GM18520 (cell line): ENCODE data around the gene SMC3.
"Not testable (repeated sequence)": the region's sequence is repeated elsewhere in the genome, so short reads cannot be mapped to it uniquely, and the experiment has no call there.

Source experiments
- ATAC-seq: cut with Tn5 transposase; IDR thresholded peaks from one replicate; pipeline ENCODE4 v1.9.1; 2021; ENCODE audit not compliant: unreplicated experiment

Gene SMC3

DNA sequence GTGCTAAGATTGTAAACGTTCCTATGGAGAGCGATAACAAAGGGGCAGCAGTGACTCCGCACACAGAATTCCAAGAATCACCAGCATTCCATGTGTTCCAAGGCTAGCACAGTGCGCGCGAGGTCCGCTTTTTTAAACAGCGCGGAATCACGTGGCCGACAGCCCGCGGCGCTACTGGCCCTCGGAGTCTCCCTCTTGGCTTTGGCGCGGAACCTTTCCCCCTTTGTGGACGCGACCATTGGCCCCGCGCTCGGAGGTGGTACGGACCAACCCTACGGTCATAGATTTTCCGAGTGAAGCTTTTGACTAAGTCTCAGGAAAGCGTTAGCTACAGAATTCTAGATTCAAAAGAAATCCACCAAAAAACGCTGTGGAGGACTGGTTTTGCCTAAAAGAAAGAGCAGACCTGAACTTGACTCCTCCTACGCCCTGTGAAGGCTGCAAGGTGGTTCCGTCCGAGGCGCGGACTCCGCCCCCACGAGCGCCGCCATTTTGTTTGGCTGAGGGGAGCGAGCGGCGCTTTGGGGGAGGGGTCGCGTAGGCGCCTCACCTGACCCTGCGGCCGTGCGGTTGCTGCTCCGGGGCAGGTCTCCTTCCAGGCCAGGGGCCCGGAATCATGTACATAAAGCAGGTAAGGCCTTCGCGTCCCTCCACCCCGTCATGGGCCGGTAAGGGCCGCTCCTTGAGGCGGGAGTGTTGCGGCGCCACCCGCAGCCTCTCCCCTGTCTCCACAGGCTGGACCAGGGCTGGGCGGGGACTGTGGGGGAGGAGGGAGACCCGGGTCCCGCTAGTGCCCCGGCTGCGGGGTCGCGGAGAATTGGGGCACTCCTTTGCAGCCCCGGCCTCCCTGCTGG lies at the start of gene SMC3:
Gene SMC3, plus strand, starts transcription at position 495 of the 854 bp plus-strand sequence. Its CDS starts 122 bp downstream, at position 617.
- ATAC-seq: peak; percentile 65

GRCh38 chr10:110522365-110522988 lies 45.0 kb upstream of the SMC3 start:
- no peak for ATAC-seq

DNA sequence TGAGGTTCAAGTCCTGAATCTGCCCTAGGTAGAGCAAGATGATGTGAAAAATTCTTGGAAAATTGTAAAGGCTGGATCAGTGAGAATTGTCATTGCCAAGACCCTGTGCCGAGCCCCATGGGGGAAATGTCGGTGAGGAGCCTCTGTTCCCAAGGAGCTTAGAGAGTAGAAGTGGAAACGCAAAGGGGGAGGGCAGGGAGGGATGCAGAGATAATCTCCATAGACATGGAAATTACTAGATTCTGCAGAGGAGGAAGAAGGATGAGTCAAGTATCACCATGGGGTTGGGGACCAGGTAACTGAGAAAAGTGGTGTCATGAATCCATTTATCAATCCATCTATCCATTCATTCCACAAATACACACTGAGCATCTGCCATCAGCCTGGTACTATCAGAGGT lies 43.8 kb upstream of the SMC3 start:
- ATAC-seq: no peak

GRCh38 chr10:110524179-110524858 lies 43.2 kb upstream of the SMC3 start:
- ATAC-seq: no peak

DNA sequence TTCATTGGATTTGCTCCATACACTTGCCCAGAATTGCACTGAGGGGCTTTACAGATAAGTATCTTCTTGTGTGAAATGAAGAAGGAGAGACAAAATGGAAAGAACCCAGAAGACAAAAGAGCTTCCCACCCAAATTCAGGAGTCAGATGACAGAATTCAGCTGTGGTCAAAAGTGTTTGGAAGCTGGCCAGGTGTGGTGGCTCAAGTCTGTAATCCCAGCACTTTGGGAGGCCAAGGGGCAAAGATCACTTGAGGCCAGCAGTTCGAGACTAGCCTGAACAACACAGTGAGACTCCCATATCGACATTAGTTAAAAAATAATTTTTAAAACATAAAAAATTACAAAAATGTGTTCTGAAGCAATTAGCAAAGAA lies 42.6 kb upstream of the SMC3 start:
- no peak for ATAC-seq

DNA sequence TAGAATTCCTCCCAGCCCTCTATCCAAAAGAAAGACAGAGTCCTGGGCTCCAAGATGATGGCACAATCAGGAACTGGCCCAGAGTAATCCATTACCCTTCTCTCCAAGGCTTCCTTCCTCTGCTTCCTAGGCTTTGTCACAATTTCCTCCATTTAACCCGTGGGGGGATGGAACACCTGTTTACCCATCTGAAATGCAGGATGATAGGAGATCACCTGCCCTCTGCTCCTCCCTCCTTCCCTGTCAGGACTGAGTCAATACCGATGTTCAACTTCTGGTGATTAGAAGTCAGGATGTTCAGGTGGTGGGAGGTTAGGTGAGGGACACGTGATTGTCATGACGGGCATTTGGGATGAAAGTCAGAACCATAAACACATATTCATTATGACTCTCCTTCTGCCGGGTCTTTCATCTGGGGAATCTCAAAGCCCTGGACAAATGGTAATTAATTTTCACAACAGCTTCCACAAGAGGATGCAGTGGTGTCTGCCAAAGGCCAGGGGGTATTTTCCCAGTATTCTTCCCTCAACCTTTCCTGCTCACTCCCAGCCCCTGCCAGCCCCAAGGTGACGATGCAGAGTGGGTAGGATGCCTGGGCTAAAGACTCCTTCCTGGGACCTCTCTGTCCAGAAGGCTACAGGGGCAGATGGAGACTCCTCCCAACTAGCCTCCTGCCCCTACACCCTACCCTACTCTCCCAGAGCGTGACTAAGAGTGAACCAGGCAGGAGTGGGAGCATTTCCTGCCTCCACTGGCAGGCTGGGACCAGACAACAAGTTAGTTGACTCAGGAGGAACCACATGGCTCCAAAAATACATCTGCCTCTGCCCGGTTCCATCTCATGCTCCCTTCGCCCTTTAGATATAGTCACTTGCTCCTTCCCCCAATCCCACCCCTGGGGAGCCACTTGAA lies 41.9 kb upstream of the SMC3 start:
- no peak for ATAC-seq

- ATAC-seq: no peak
Measured at GRCh38 chr10:110527731-110528171, 39.7 kb upstream of the SMC3 start.

- peak; percentile 8 for ATAC-seq
Measured at GRCh38 chr10:110528224-110528996, 39.1 kb upstream of the SMC3 start.

GRCh38 chr10:110528997-110529524 lies 38.4 kb upstream of the SMC3 start:
- peak; percentile 67 for ATAC-seq

DNA sequence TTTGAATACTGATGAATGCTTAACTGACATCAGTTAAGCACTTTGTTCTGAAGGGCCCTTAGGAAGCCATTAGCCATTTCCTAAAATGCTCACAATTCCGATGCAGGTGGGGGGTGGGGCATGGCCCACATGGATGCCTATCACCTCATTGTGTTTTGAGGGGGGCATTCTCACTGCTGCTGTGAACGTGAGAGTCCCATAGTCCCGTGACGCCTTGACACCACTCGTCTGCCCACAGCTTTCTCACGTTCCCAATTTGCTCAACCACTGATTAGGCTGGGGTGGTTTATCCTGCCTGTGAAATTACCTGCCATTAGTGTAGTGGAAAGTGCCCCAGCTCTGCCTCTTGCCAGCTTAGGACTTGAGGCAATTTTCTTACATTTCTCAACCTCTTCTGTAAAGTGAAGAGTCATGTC lies 37.9 kb upstream of the SMC3 start:
- no peak for ATAC-seq

- ATAC-seq: no peak
Measured at GRCh38 chr10:110530131-110530831, 37.2 kb upstream of the SMC3 start.

GRCh38 chr10:110531687-110532086 lies 35.8 kb upstream of the SMC3 start:
- no peak for ATAC-seq

DNA sequence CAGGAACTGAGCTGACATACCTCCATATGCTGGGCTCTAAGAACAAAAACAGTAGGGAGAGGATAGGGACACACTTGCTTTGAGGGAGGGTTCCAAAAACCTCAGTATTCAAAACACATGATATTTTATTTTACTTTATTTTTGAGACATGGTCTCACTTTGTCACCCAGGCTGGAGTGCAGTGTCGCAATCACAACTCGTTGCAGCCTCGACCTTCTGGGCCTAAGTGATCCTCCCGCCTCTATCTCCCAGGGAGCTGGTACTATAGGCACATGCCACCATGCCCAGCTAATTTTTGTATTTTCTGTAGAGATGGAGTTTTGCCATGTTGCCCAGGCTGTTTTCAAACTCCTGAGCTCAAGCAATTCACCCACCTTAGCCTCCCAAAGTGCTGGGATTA lies 34.9 kb upstream of the SMC3 start:
- not testable (repeated sequence) for ATAC-seq

GRCh38 chr10:110533149-110533548 lies 34.3 kb upstream of the SMC3 start:
- no peak for ATAC-seq

DNA sequence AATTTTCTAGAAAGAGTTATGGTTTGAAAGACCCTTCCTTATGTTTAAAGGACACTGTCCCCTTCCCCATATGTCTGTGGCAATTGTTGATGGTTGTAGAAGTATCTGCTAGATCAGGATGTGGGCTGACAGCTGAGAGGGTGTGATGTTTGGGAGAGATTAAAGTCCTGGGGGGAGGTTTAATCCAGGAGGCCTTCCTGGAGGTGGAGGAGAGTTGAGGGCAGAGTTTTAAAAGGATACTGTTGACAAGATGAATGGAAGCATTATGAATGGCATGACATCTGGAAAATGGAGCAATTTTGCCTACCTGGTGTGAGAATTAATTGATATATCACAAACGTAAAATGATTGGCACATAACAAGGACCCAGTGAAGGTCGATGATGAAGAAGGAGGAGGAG lies 32.9 kb upstream of the SMC3 start:
- ATAC-seq: no peak

DNA sequence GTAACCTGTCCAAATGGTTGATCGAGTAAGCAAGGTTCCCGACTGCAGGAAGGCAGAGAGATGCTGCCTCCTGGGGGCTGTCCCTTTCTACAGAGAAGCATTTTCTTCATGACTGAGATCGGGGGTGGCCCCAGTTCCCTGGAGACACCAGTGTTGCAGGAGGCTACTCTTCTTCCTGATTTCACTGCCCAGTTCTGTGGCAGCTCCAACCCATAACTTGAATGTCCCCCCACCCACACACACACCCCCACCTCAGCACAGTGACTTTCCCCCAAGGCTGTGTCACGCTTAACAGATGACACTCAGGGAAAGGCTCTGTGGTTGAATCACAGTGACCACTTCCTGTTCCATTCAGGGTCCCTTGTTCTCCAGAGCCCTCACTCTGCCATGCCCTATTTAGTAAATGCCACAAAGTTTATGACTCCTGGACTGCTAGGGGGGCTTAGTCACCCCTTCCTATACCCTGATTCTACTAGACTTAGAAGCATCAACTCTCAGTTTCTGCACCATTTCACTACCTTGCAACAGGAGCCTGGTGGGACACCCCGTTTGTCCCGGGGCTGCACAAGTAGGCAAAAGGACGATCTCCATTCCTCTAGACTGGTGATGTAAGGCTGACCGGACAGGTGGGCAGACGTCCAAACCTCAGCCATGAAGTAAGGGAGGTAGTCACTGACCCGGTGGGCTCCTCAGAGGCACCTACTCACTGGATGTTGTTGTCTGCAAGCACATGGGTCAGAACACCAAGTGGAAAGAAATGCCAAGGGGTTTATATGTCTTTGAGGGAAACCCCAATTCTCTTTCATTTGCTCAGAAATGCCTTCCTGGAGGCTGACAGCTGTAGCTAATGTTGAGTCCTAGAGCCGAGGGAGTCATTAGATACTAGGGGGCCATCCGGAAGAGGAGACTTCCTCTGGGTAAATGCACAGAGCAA lies 31.3 kb upstream of the SMC3 start:
- ATAC-seq: peak; percentile 81

DNA sequence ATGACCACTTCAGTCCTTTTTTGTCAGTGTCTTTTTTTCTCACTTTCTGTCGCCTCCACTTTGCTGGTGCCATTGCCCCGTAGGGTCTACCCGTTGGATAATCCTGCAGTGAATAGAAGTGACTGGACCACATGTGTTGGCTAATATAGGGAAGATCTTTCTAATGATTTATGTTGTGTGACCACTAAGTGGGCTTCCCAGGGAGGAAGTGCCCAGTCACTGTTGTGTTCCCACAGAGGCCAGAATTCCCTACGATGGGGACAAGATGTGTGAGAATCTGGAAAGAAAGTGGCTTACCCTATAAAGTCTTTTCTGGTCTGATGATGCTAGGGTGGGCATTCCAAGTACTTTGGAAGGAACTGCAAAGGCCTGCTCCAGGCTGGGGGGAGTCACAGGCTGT lies 28.4 kb upstream of the SMC3 start:
- ATAC-seq: no peak

- no peak for ATAC-seq
Measured at GRCh38 chr10:110540031-110540430, 27.5 kb upstream of the SMC3 start.
